ENCODE data around the gene IL1R2. TPM values are rescaled to one million over a fixed set of nuclear protein-coding genes. Genes with fewer than 3 reads are reported as not detected.
"Not testable (repeated sequence)": the region's sequence is repeated elsewhere in the genome, so short reads cannot be mapped to it uniquely, and the experiment has no call there.

The IL1R2 gene
- total RNA-seq, 1 experiment from 2014 or later, result 6.6 TPM

DNA sequence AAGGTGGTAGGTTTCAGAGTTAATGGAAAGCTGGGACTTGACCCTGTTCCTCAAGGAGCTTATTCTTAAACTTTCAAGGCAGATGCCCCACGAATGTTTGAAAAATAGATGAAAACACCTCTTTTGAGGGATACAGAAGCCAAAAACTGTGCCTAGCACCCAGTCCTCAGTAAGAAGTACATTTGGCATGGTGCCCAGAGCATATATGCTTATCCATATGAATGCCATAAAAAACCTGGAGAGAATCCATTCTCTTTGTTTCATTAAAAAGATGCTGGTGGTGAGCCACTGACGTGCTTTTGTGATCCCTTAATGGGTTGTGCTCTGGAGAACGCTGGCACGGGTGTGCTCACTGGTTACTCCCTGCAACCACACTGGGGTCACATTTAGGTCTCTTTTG lies 69.0 kb downstream of the IL1R2 start:
- no peak for DNase-seq (ENCODE audit: low spot score)

- DNase-seq (ENCODE audit: low spot score), result no peak
These were observed 69.5 kb downstream of the IL1R2 start for GRCh38 chr2:102061286-102061699.

- DNase-seq (ENCODE audit: low spot score), result no peak
These were observed 70.4 kb downstream of the IL1R2 start for GRCh38 chr2:102061962-102062795.

DNA sequence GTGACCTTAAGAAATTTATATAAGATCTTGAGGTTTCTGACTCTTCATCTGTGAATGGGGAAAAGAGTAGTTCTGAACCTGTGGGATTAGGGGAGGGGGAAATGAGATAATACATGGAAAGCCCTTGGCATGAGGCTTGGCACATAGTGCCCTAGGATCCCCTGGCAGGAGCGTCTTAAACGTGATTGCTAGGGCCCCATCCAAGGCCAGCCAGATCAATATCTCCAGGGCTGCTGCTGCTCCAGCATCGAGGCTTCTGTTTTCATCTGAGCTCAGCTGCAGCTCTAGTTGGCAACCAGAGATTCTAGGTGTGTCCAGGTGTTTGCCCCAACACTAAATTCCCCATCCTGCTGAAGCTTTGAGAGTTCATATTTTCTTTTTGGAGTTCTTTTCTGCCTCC lies 71.0 kb downstream of the IL1R2 start:
- DNase-seq (ENCODE audit: low spot score), result no peak

DNA sequence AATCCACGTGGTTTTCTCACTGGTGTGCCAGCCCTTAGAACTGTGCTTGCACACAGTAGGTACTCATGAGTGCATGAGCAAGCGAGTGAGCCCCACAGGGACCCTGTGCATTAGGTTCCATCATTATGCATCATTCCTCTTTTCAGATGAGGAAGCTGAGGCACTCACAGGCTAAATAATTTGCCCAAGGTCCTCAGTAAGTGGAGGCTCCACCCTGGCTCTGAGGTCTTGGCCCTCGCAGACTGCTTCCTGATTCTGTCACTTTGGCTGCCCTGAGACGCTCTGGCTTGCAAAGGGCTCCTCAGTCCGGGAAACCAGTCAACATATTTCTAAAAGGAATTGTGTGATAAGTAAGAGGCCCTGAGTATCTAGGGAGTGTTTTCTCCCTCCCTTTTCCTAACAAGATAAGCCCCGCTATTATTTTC lies 71.7 kb downstream of the IL1R2 start:
- peak; percentile 31 for DNase-seq (ENCODE audit: low spot score)

DNA sequence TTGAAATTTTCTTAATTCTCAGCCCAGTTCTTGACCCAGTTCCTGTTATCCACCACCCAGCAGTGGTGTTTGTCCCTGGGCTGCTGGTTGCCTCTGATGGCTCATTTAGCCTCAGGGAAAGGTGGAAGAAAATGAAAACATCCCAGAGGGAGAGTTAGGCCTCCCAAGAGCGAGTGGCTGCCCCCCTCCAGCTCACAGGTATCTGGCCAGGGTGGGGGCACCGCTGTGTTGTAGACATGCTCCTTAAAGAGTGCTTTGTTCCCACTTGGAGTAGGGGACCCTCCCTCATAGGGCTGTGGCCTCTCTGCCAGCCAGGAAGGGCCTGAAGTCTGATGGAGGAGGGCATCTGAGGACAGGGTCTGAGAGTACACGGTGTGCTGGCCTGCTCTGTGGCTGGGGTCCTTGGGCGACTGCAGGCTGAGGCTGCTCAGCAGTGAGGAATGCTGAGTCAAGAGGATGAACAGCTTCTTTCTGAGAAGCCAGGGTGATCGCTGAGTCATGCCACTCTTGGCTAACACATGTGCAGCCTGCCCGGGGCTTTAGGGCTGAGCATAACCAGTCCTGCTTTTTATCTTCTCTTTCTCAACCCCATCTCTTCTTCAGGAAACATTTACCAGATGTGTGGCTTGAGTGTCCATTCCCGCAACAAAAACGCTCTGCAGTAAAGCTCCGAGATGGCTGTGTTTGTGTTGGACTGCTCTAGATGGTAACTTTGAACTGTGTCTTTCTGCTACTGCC lies 72.3 kb downstream of the IL1R2 start:
- peak; percentile 64 for DNase-seq (ENCODE audit: low spot score)

DNA sequence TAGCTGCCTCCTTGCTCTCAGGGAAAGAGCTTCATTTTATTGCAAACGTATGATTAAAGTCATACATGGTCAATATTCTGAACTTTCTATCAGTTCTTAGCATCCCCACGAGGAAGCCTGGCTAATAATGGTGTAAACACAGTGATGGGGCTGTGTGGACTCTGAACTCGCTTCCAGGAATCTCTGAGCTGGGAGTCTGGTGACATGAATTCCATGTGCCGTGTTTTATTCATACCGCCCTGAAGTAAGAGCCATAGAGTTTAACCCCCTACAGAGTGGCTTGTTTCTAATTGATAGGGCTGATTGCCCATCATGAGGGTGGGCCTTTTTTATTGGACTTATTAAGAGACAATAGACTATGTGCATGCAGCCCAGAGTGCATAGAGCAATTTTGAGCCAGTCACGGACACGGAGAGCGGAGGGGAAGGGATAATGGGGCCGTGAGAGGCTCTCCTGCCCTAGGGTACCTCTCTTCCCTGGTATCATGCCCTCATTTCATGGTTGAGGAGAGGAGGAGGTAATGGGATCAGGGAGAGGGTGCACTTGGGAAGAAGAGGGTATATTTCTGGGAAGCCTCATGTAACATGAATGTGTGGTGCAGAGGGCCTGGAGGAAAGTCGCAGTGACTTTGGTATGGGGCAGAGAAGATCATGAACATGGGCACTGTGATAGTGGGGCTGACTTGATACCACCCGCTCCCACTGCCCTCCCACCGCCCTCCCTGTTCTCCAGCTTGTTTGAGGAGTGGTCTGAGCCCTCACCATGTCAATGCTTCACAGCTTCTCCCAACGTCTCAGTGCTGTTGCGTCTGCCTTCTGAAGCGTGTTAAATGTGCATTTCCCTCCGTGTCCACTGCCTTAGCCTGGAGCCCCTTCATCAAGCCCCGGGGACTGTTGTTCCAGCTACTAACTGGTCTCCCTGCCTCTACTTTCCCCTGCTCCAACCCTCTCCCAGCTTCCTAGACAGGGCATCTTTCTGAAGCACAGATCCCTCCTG lies 73.2 kb downstream of the IL1R2 start:
- peak; percentile 24 for DNase-seq (ENCODE audit: low spot score)

DNA sequence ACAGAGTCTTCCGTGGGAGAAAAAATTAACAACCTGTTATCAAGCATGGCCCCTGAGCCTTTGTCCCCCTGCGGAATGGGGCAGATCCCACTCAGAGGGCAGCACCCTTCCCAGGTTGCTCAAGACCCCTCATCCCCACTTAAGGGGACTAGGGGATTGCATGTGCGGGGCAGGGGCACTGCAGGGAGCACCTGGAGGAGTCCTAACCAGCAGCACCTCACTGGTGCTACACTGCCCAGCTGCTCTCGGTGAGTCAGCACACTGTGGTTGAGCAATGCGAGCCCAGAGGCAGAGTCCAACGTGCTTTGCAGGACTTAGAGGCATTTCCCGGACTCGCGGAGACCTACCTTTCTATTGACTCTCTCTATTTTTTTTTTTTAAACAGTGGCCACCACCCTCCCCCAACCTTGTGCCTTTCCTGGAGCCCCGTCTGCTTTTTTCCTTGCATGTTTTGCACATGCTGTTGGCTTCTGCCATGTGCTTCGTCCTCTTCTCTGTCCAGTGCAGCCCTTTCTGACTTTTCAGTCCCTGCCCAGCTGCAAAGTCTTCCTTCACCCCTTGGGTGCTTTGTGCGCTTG lies 74.0 kb downstream of the IL1R2 start:
- DNase-seq (ENCODE audit: low spot score), result peak; percentile 81

- no peak for DNase-seq (ENCODE audit: low spot score)
These were observed 74.8 kb downstream of the IL1R2 start for GRCh38 chr2:102066554-102066953.

GRCh38 chr2:102068126-102068525 lies 76.4 kb downstream of the IL1R2 start:
- not testable (repeated sequence) for DNase-seq (ENCODE audit: low spot score)

DNA sequence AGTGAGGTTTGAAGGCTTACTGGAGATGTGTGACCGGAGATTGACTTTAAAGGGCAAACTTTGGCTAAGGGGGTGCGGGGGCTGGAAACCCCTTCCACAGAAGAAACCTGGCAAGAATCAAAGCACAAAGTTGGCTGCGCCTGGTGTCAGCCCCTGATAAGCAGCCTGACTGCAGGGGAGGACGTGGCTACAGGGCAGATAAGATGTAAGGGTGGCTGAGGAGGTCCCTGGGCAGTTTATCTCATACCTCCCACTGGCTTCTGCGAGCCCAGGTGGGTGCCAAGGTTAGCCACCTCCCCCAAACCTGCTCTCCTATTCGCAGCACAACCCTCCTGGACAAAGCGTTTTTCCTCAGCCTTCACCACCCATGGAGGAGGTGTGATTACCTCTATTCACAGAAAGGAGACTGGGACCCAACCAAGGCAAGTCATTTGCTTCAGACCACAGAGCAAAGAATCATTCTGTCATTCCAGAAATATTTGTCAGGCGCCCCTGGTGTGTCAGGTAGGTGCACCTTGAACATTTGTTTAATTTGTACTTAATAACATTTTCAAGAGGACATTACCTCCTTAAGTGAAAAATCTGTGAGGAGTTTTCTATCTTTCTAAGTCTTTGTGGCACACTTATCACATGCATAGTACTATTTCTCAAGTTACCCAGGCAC lies 77.7 kb downstream of the IL1R2 start:
- DNase-seq (ENCODE audit: low spot score), result no peak

- peak; percentile 44 for DNase-seq (ENCODE audit: low spot score)
These were observed 78.4 kb downstream of the IL1R2 start for GRCh38 chr2:102070058-102070642.

DNA sequence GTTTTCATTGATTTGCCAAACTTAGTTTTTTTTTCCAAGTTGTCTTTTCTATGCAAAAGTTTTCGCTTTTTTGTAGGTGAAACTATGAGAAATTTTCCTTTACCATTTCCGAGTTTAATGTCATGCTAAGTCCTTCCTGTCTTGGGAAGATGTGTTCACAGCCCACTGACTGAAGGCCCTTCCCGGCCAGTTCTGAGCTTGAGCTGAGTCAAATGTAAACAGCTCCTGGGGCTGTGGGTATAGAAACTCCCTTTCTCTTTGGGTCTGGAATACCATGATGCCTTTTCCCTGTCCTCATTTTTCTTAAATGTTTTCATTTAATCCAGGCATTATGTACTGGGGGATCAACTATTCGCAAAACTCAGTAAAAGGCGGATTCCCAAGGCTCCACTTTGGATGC lies 81.0 kb downstream of the IL1R2 start:
- no peak for DNase-seq (ENCODE audit: low spot score)

DNA sequence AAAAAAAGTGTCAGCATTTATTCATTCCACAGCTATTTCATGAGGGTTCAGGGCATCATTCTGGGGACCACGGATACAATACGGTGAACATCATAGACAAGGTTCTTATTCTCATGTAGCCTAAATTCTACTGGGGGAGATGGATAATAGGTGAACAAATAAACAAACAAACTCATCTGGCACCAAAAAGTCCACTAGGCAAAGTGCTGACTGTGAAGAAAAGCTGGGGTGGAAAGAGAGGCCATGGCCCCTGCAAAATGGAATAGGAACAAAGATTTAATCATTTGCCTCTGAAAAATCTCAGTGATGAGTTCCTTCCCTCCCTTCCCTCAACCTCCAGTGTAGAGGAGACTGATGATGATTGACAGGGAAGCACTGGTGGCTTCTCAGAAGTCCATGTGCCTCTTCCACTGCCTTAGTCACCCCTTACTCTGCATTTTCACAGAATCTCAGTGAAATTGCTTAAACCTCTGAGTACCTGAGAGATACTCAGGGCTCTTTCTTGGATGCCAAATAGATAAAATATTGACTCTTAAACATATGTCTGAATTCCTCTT lies 81.5 kb downstream of the IL1R2 start:
- DNase-seq (ENCODE audit: low spot score), result no peak

DNA sequence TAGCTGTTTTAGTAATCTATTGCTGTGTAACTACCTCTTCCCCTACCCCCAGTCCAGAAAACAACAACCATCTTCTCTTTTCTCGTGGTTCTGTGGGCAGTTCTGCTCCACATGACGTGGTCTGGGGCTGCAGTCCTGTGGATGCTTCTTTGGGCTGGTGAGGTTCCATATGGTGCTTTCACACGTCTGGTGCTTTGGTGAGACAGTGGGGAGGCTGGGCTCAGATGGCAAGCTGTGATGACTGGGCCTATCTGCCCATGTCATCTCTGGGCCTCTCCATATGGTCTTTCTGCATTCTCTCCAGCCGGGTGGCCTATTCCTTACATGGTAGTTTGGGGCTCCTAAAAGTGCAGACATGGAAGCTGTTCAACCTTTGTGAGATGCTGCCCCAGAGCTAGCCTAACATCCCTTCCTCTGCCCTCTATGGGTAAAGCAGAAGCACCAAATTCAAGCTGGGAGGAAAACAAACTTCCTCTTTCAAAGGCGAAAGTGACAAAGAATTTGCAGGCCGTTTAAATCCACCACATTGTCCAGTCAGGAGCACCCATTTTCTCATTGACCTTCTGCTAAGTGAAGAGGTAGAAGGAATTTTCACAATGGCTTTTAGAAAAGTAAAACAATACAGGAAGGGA lies 82.5 kb downstream of the IL1R2 start:
- DNase-seq (ENCODE audit: low spot score), result no peak

- DNase-seq (ENCODE audit: low spot score), result no peak
These were observed 83.7 kb downstream of the IL1R2 start for GRCh38 chr2:102075479-102075878.

GRCh38 chr2:102076512-102076911 lies 84.8 kb downstream of the IL1R2 start:
- no peak for DNase-seq (ENCODE audit: low spot score)

All from HT-29 (cell line).